ENCODE results near the gene PIK3CA.
"Not testable (repeated sequence)": the region's sequence is repeated elsewhere in the genome, so short reads cannot be mapped to it uniquely, and the experiment has no call there.

PIK3CA gene

DNA sequence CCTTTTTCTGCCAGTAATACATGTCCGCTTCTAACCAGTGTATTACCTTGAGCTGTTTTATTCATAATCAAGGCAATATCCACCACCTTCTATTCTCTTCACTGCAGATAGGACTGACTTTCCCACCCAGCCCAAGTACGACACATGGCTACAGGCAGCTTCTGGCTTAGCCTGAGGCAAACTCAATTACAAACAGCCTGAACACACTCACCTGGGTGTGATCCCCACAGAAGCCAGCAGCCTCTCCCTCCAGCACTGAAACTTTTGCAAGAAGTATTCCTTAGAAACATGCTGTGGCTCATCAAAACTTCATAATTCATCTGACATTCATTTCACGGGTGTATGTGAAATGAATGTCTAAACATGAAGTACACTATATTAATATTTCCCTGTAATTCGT lies 116.3 kb downstream of the PIK3CA start:
- DNase-seq (ENCODE audit: low read depth): no peak

DNA sequence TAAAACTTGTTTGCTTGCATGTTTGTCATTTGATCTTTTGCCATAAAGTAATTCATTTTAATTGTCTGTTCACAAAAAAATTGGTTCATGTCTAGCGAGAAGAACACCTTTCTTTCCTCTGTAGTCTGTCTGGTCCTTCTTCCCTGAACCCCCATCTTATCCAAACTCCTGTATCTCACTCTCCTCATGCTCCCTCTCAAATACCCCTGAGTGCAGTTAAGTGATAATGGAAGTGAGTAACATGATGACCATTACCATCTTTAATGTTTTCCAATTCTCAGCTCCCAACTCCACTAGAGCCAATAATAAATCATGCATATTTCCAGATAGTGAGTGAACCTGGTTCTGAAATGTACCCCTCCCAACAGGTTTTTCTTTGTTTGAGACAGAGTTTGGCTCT lies 116.9 kb downstream of the PIK3CA start:
- DNase-seq (ENCODE audit: low read depth): no peak

DNA sequence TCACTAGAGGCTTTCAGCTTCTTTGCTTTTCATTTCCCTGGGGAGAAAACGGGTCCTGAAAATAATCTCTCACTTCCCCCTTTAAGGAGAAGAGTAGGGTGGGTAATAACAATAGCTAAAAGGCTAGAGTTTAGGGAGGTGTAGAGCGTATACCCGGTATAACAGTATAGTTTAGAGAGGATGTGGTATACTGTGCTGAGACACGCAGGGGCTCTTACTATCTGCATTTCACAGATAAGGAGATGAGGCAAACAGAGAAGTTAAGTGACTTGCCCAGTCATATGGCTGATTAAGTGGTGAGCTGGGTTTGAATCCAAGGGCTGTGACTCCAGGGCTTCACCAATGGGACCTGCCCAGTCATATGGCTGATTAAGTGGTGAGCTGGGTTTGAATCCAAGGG lies 117.7 kb downstream of the PIK3CA start:
- no peak for DNase-seq (ENCODE audit: low read depth)

DNA sequence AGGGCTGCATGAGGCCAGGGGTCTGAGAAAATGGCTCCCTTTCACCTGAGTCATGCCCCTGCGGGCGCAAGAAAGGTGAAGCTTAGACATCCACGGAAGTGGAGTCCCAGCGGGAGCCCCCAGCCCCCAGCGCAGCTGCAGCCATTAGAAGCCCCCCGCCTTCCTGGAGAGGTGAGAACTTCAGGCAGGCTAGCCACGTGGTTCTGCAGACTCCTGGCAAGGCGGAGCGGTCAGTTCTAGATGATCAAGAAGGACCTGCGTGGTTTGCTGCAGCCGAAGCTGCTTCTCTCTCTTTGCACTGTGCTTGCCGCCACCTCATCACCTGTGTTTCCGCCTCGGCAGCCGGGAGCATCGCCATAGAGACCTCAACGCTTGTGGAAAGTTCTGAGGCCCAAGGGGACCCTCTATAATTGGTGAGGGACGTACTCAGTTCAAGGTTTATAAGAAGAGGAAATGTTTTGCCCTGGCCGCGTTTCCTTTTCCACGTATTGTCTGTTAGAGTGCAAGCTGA lies 118.6 kb downstream of the PIK3CA start:
- DNase-seq (ENCODE audit: low read depth): no peak

- DNase-seq (ENCODE audit: low read depth): no peak
Measured at GRCh38 chr3:179268400-179269051, 120.4 kb downstream of the PIK3CA start.

- DNase-seq (ENCODE audit: low read depth): no peak
Measured at GRCh38 chr3:179269152-179269707, 121.1 kb downstream of the PIK3CA start.

DNA sequence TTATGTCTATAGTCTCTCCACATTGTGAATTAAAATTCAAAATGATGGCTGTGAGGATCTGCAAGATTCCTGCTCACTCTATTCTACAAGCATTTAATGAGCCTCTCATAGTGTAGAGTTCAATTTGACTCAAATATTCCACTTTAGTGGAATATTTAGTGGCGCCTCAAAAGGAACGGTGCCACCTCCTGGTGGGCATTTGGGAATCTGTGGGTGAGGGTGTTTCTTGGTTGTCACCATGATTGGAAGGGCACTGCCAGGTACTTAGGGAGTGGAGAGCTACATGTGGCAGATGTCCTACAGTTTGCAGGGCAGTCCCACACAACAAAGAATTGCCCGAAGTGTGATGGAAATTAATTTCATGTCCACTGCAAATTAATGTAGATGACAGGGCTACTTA lies 124.2 kb downstream of the PIK3CA start:
- no peak for DNase-seq (ENCODE audit: low read depth)

GRCh38 chr3:179274434-179274833 lies 126.3 kb downstream of the PIK3CA start:
- DNase-seq (ENCODE audit: low read depth): not testable (repeated sequence)

- no peak for DNase-seq (ENCODE audit: low read depth)
Measured at GRCh38 chr3:179276001-179276400, 127.8 kb downstream of the PIK3CA start.

- no peak for DNase-seq (ENCODE audit: low read depth)
Measured at GRCh38 chr3:179276743-179277142, 128.6 kb downstream of the PIK3CA start.

- DNase-seq (ENCODE audit: low read depth): no peak
Measured at GRCh38 chr3:179278151-179278550, 130.0 kb downstream of the PIK3CA start.

DNA sequence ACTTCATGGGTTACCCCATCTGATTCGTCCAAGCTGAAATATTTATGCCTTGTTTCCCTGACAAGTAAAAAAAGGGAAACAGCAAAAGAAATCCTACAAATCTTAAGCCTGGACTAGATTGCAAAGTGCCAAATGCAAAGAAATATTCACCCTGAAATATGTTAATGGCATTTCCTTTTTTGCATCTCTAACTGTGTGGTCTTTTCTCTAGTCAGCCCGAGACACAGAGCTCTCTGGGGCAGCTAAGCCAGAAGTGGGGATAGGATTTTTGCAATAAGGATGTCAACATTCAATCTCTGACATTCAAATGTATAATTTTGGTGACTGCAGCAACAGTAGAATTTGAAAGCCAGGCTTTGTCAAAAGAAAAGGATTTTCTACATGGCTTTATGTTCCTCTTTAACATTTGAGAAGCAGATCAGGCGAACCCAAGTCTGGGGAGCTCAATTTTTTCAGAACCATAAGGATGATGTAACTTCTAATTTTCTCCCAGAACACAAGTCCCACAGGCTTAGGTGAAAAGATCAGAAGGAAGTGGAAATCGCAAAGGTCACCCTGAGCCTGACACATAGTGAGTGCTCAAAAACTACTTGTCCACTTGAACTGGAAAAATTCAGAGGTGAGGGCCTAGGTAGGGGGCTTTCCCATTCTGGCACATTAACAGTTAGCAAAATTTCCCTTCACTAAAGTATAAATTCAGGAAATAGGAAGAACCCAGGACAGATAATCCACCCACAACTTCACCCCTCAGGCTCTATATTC lies 131.0 kb downstream of the PIK3CA start:
- DNase-seq (ENCODE audit: low read depth): no peak

DNA sequence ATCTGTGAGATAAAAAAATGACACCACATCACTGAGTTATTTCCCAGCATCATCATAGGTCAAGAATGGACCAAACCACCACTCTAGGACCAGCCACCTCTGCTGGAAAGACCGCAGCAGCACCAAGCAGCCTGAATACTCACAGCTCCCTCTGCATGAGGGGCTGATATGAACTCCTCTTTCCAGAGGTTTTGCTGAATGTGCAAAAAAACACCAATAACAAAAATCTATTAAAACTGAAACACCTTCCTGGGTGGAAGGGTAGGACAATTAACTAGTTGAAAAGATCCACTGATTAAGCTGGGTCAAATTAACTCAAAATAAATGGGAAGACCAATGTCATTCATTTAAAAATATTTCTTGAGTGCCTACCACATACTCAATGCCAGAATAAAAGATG lies 131.7 kb downstream of the PIK3CA start:
- DNase-seq (ENCODE audit: low read depth): no peak

DNA sequence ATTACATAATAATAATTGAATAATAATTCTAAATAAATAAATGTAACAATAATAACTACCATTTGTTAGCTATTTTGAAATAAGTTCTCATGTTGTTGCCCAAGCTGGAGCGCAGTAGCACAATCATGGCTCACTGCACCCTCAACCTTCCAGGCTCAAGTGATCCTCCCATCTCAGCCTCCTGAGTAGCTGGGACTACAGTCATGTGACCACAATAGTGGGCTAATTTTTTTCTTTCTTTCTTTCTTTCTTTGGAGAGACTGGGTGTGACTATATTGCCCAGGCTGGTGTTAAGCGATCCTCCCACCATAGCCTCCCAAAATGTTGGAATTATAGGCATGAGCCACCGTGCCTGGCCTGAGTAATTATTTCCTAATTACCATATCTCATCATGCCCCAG lies 133.7 kb downstream of the PIK3CA start:
- DNase-seq (ENCODE audit: low read depth): no peak

GRCh38 chr3:179286331-179286730 lies 138.2 kb downstream of the PIK3CA start:
- DNase-seq (ENCODE audit: low read depth): no peak

GRCh38 chr3:179288845-179289244 lies 140.7 kb downstream of the PIK3CA start:
- no peak for DNase-seq (ENCODE audit: low read depth)

DNA sequence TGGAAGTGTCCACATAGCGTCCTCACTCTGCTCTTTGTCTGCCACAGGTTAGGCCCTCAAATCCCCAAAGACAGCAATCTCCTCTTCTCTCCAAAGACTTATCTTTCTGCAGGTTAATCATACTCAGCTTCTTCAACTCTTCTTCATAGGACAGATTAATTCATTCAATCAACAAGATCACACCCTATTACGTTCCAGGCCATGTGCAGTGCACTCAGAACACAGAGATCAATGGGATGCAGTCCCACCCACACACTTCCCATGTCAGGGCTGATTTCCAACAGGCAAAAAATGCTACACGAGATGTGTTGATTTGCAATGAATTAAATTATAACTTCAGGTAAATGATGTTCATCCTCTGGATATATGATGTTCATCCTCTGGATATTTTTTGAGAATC lies 141.1 kb downstream of the PIK3CA start:
- no peak for DNase-seq (ENCODE audit: low read depth)

Measured in stimulated activated CD8-positive, alpha-beta memory T cell treated with anti-CD3 and anti-CD28 coated beads, Interleukin-4, amount 100 ng/mL, for 24 hours (primary cell).